KMS-11 (cell line): ENCODE results near the gene COL18A1.

Experiments used
- H2AFZ ChIP-seq: fragments of 200-600 bp; sonication (generic); 2 replicates; pipeline ENCODE4 v1.6.1; 2016; ENCODE audit warnings: antibody characterized with exemption, mixed run types, low read depth
- H3K27ac ChIP-seq: fragments of 200-600 bp; sonication (generic); 2 replicates; pipeline ENCODE4 v1.6.1; 2016; ENCODE audit warnings: mild to moderate bottlenecking, mixed run types
- H3K27me3 ChIP-seq: fragments of 200-600 bp; sonication (generic); 2 replicates; pipeline ENCODE4 v1.6.1; 2017; ENCODE audit warnings: mild to moderate bottlenecking, low read depth, mixed run types, moderate library complexity; ENCODE audit not compliant: insufficient read depth
- H3K36me3 ChIP-seq: fragments of 200-600 bp; sonication (generic); 2 replicates; pipeline ENCODE4 v1.6.1; 2017; ENCODE audit warnings: mild to moderate bottlenecking, mixed run types; ENCODE audit not compliant: insufficient read depth
- H3K4me1 ChIP-seq: fragments of 200-600 bp; sonication (generic); 2 replicates; pipeline ENCODE4 v1.6.1; 2016; ENCODE audit warnings: mild to moderate bottlenecking, low read depth, mixed run types; ENCODE audit not compliant: poor library complexity, severe bottlenecking
- H3K4me2 ChIP-seq: fragments of 200-600 bp; sonication (generic); 2 replicates; pipeline ENCODE4 v1.7.0; 2016; ENCODE audit warnings: mild to moderate bottlenecking, mixed run types
- H3K4me3 ChIP-seq: fragments of 200-600 bp; sonication (generic); IDR thresholded peaks from 2 replicates; pipeline ENCODE4 v1.6.1; 2017; ENCODE audit warnings: low read depth, low read length, mixed read lengths; ENCODE audit not compliant: insufficient read depth
- H3K79me2 ChIP-seq: fragments of 200-600 bp; sonication (generic); 2 replicates; pipeline ENCODE4 v1.6.1; 2016; ENCODE audit warnings: low read depth, mixed run types; ENCODE audit not compliant: insufficient read depth
- H3K9ac ChIP-seq: fragments of 200-600 bp; sonication (generic); 2 replicates; pipeline ENCODE4 v1.6.1; 2016; ENCODE audit warnings: mild to moderate bottlenecking, mixed run types
- H4K20me1 ChIP-seq: fragments of 200-600 bp; sonication (generic); 2 replicates; pipeline ENCODE4 v1.6.1; 2016; ENCODE audit warnings: mild to moderate bottlenecking, mixed run types; ENCODE audit not compliant: insufficient read depth
- CTCF ChIP-seq: fragments of 200-600 bp; sonication (generic); conservative IDR thresholded peaks from 2 replicates; pipeline ENCODE4 v1.6.1; 2017; ENCODE audit warnings: low read depth, mild to moderate bottlenecking, antibody characterized with exemption, low read length, moderate library complexity, mixed read lengths

Gene COL18A1

GRCh38 chr21:45476582-45476981, 71.6 kb downstream of the COL18A1 start:
- H3K9ac ChIP-seq = no peak overlapping the region
- TF ChIP-seq CTCF = no peak
- no peaks in the 10 kb centered on the region for H3K4me1 ChIP-seq
- no peaks in the 10 kb centered on the region for H3K36me3 ChIP-seq
- H3K4me3 ChIP-seq = no peak overlapping the region
- no peak overlapping the region for H2AFZ ChIP-seq
- peaks cover 36% of the 10 kb centered on the region; the same call in 1 of the 2 replicates for H3K27me3 ChIP-seq
- no peak overlapping the region for H3K27ac ChIP-seq
- H3K79me2 ChIP-seq = no peaks in the 10 kb centered on the region
- H4K20me1 ChIP-seq = no peaks in the 10 kb centered on the region
- no peak overlapping the region for H3K4me2 ChIP-seq

GRCh38 chr21:45477176-45478114, 72.5 kb downstream of the COL18A1 start:
- 0 out of 2 replicates have a peak overlapping the region, but pooled peaks have one; percentile 38 for H2AFZ ChIP-seq
- no peak overlapping the region for H3K9ac ChIP-seq
- no peak overlapping the region for H3K27ac ChIP-seq

GRCh38 chr21:45478115-45478801, 73.3 kb downstream of the COL18A1 start:
- H3K27me3 ChIP-seq = peaks cover 42% of the 10 kb centered on the region; the same call in 1 of the 2 replicates
- H3K4me2 ChIP-seq = no peak overlapping the region; the same call in 1 of the 2 replicates
- H3K9ac ChIP-seq = no peak overlapping the region
- no peaks in the 10 kb centered on the region for H3K4me1 ChIP-seq
- H3K79me2 ChIP-seq = no peaks in the 10 kb centered on the region
- H4K20me1 ChIP-seq = no peaks in the 10 kb centered on the region
- H3K36me3 ChIP-seq = no peaks in the 10 kb centered on the region
- H2AFZ ChIP-seq = peak overlapping the region; percentile 38
- peak; percentile 62 for TF ChIP-seq CTCF
- H3K4me3 ChIP-seq = no peak overlapping the region
- no peak overlapping the region for H3K27ac ChIP-seq

More at GRCh38 chr21:45477176-45478114, 72.5 kb downstream of the COL18A1 start:
- no peak for TF ChIP-seq CTCF
- Histone ChIP-seq H3K79me2 (no peaks in the 10 kb centered on the region), H3K27me3 (peaks cover 43% of the 10 kb centered on the region; the same call in 1 of the 2 replicates), H3K4me2 (no peak overlapping the region), H3K36me3 (no peaks in the 10 kb centered on the region), H4K20me1 (no peaks in the 10 kb centered on the region), H3K4me1 (no peaks in the 10 kb centered on the region), H3K4me3 (no peak overlapping the region)

GRCh38 chr21:45478816-45479669, 74.1 kb downstream of the COL18A1 start:
- H3K36me3 ChIP-seq = no peaks in the 10 kb centered on the region
- no peak overlapping the region for H3K9ac ChIP-seq
- peak overlapping the region; percentile 38; the same call in 1 of the 2 replicates for H2AFZ ChIP-seq
- no peaks in the 10 kb centered on the region for H4K20me1 ChIP-seq
- H3K27me3 ChIP-seq = peaks cover 36% of the 10 kb centered on the region; the same call in 1 of the 2 replicates
- H3K27ac ChIP-seq = no peak overlapping the region
- no peak overlapping the region; the same call in 1 of the 2 replicates for H3K4me2 ChIP-seq
- no peak for TF ChIP-seq CTCF
- no peak overlapping the region for H3K4me3 ChIP-seq
- H3K4me1 ChIP-seq = no peaks in the 10 kb centered on the region
- no peaks in the 10 kb centered on the region for H3K79me2 ChIP-seq
